K562 (cell line): ENCODE measurements around the gene ABCE1. TPM values are rescaled to one million over a fixed set of nuclear protein-coding genes. Genes with fewer than 3 reads are reported as not detected.
A peak's percentile ranks its signal among the peaks of the same experiment; 100 is the strongest.

Experiments
- BMI1 ChIP-seq: fragments of 150-350 bp; IDR thresholded peaks from 2 replicates; pipeline ENCODE4 v1.6.1; 2014; ENCODE audit warnings: low read length
- CCAR2 ChIP-seq: fragments of 200-400 bp; formaldehyde crosslinking; IDR thresholded peaks from 2 replicates; pipeline ENCODE4 v1.6.1; 2017; ENCODE audit warnings: mild to moderate bottlenecking, low read depth, low read length
- CLOCK ChIP-seq: fragments of 250-450 bp; sonication (Bioruptor Pico); IDR thresholded peaks from 2 replicates; pipeline ENCODE4 v1.4.0; 2020; ENCODE audit warnings: mild to moderate bottlenecking, moderate library complexity, borderline replicate concordance
- ETV1 ChIP-seq: fragments of 450-650 bp; conservative IDR thresholded peaks from 2 replicates; pipeline ENCODE4 v1.6.1; 2016; ENCODE audit warnings: missing genetic modification characterization, control low read depth, low read depth, missing compliant biosample characterization
- HNRNPK ChIP-seq: fragments of 200-400 bp; formaldehyde crosslinking; IDR thresholded peaks from one replicate; pipeline ENCODE4 v1.6.1; 2018; ENCODE audit warnings: mild to moderate bottlenecking, low read depth, low read length; ENCODE audit not compliant: poor library complexity, severe bottlenecking
- MAX ChIP-seq: sonication (generic); formaldehyde crosslinking; IDR thresholded peaks from 2 replicates; pipeline ENCODE4 v1.9.0; 2022; ENCODE audit warnings: mild to moderate bottlenecking, missing genetic modification reagents
- MAZ ChIP-seq, 2 experiments: fragments of 450-650 bp in 1 of 2; sonication (generic) in 1 of 2; formaldehyde crosslinking; IDR thresholded peaks in 1 of 2; conservative IDR thresholded peaks in 1 of 2; 2 replicates each; pipeline versions ENCODE4 v1.4.0 to v1.5.0; 2020; ENCODE audit warnings: mild to moderate bottlenecking in 1 of 2, missing genetic modification reagents in 1 of 2
- MCM5 ChIP-seq: fragments of 450-650 bp; IDR thresholded peaks from 2 replicates; pipeline ENCODE4 v1.6.1; 2016; ENCODE audit warnings: low read depth
- MYNN ChIP-seq, 2 experiments: sonication (generic); formaldehyde crosslinking in 1 of 2; IDR thresholded peaks; 2 replicates each; pipeline versions ENCODE4 v1.5.0 to v1.6.1; 2016 to 2020; ENCODE audit warnings: antibody characterized with exemption in 1 of 2, missing genetic modification reagents in 1 of 2
- NFIX ChIP-seq: fragments of 250-450 bp; sonication (Bioruptor Pico); IDR thresholded peaks from 2 replicates; pipeline ENCODE4 v1.4.0; 2020; ENCODE audit warnings: low read depth, mild to moderate bottlenecking, moderate library complexity
- POLR2AphosphoS5 ChIP-seq: IDR thresholded peaks from 2 replicates; pipeline ENCODE4 v1.6.1; 2011; ENCODE audit warnings: mild to moderate bottlenecking, low read depth, low read length, moderate library complexity; ENCODE audit not compliant: control insufficient read depth, insufficient read depth
- RBM17 ChIP-seq: fragments of 200-400 bp; formaldehyde crosslinking; IDR thresholded peaks from 2 replicates; pipeline ENCODE4 v1.6.1; 2017; ENCODE audit warnings: low read depth, mild to moderate bottlenecking, low read length, borderline replicate concordance
- RBM39 ChIP-seq: fragments of 200-400 bp; formaldehyde crosslinking; optimal IDR thresholded peaks from 2 replicates; pipeline ENCODE3; 2018; ENCODE audit warnings: low read depth, low read length
- UBTF ChIP-seq, 2 experiments: IDR thresholded peaks; 2 replicates each; pipeline ENCODE4 v1.6.1; 2012; ENCODE audit warnings: improper control_type of control experiment in 2 of 2, low read depth in 2 of 2, low read length in 2 of 2, borderline replicate concordance in 1 of 2
- ZC3H11A ChIP-seq: IDR thresholded peaks from 2 replicates; pipeline ENCODE4 v1.6.1; 2012; ENCODE audit warnings: low read depth, low read length, improper control_type of control experiment
- ZNF449 ChIP-seq: fragments of 250-450 bp; sonication (Bioruptor Pico); IDR thresholded peaks from 2 replicates; pipeline ENCODE4 v1.8.0; 2022; ENCODE audit warnings: moderate library complexity, mild to moderate bottlenecking, inconsistent platforms
- ZNF655 ChIP-seq: fragments of 250-450 bp; sonication (Bioruptor Pico); IDR thresholded peaks from 2 replicates; pipeline ENCODE4 v1.5.0; 2021
- ZNF780A ChIP-seq: fragments of 250-450 bp; sonication (Bioruptor Pico); IDR thresholded peaks from 2 replicates; pipeline ENCODE4 v1.5.0; 2021; ENCODE audit warnings: mild to moderate bottlenecking
- polyA plus RNA-seq, 8 experiments: library from polyadenylated mRNA; depleted of rRNA in 4 of 8; stranded (reverse) in 5 of 8; unstranded in 3 of 8; fragments of >200 nt; fragmentation: Nextera tagmentation in 2 of 8; fragmentation: Illumina TruSeq in 1 of 8; extraction: Ambion mirVana in 2 of 8; extraction: Trizol in 1 of 8; gene quantifications; 2 replicates each; pipeline versions ENCODE4 v1.2.1 to v1.2.3, GENCODE V29; 2011 to 2014; ENCODE audit warnings: inconsistent platforms in 1 of 8, missing spikeins in 1 of 8
- total RNA-seq, 7 experiments: library from RNA; depleted of rRNA in 6 of 7; stranded (reverse); fragments of >200 nt in 6 of 7; fragmentation: Illumina TruSeq in 2 of 7; extraction: Trizol in 2 of 7; gene quantifications; 2 replicates each; pipeline versions ENCODE4 v1.2.1 to v1.2.3, GENCODE V29; 2011 to 2021; ENCODE audit warnings: low replicate concordance in 1 of 7

Gene ABCE1
- total and polyA plus RNA-seq, 9 of the 15 experiments (the other 6 are each of a cell fraction or from before 2014, with no cell fraction given) = 134 to 256 (median 169) TPM

GRCh38 chr4:145097821-145098674 is at the start of gene ABCE1, which contains the start of gene ANAPC10 (continued):
- TF ChIP-seq ZNF655 (CRISPR knock-in tag) (no peak), RBM17 (no peak), CLOCK (no peak), BMI1 (no peak), MAX (CRISPR knock-in tag) (peak; percentile 97), UBTF (IDR thresholded peaks at IDR 0.05; ENCODE audit: borderline replicate concordance in 1 of 2, low read depth in 2 of 2, low read length in 2 of 2) (peak in 1 of 2 experiments; percentile 56; a peak in 1 of 4 replicates), ETV1 (tag) (peak; percentile 52; the same call in 1 of the 2 replicates), ZC3H11A (no peak), ZNF449 (CRISPR knock-in tag) (peak; percentile 82; the same call in 1 of the 2 replicates), MCM5 (no peak), NFIX (CRISPR knock-in tag) (peak; percentile 42), POLR2AphosphoS5 (peak; percentile 89), HNRNPK (no peak), CCAR2 (no peak), MAZ (CRISPR knock-in tag; conservative IDR thresholded peaks at IDR 0.05 in 1 of 2, IDR thresholded peaks at IDR 0.05 in 1 of 2) (peak in 1 of 2 experiments; percentile 20; a peak in 1 of 4 replicates), ZNF780A (no peak), MYNN (IDR thresholded peaks at IDR 0.05) (no peak), MYNN (CRISPR knock-in tag; IDR thresholded peaks at IDR 0.05) (no peak), RBM39 (no peak)
